ENCODE results near the gene RERE.

RERE gene

GRCh38 chr1:8516793-8517556 is 300.5 kb downstream of the RERE start:
- no peak for TF ChIP-seq CTCF (IDR thresholded peaks at IDR 0.05; ENCODE audit: extremely low read depth, missing control alignments)
- no peak for DNase-seq (ENCODE audit: low spot score)

GRCh38 chr1:8516278-8516777 is 301.1 kb downstream of the RERE start:
- DNase-seq (ENCODE audit: low spot score), result no peak
- no peak for TF ChIP-seq CTCF (IDR thresholded peaks at IDR 0.05; ENCODE audit: extremely low read depth, missing control alignments)

GRCh38 chr1:8512504-8512903 is 304.9 kb downstream of the RERE start:
- TF ChIP-seq CTCF (IDR thresholded peaks at IDR 0.05; ENCODE audit: extremely low read depth, missing control alignments), result no peak

GRCh38 chr1:8510041-8510823 is 307.2 kb downstream of the RERE start:
- DNase-seq (ENCODE audit: low spot score), result peak; percentile 64
- TF ChIP-seq CTCF (IDR thresholded peaks at IDR 0.05; ENCODE audit: extremely low read depth, missing control alignments), result no peak

More at GRCh38 chr1:8512504-8512903, 304.9 kb downstream of the RERE start:
- no peak for DNase-seq (ENCODE audit: low spot score)

GRCh38 chr1:8509579-8509978 is 307.9 kb downstream of the RERE start:
- TF ChIP-seq CTCF (IDR thresholded peaks at IDR 0.05; ENCODE audit: extremely low read depth, missing control alignments), result no peak
- no peak for DNase-seq (ENCODE audit: low spot score)

- DNase-seq (ENCODE audit: low spot score), result no peak
These were observed 310.3 kb downstream of the RERE start for GRCh38 chr1:8506995-8507615.

More at GRCh38 chr1:8506995-8507615, 310.3 kb downstream of the RERE start:
- no peak for TF ChIP-seq CTCF (IDR thresholded peaks at IDR 0.05; ENCODE audit: extremely low read depth, missing control alignments)
